ENCODE measurements around the gene RBKS. TPM values are rescaled to one million over a fixed set of nuclear protein-coding genes. Genes with fewer than 3 reads are reported as not detected.

The RBKS gene
- total and polyA plus RNA-seq, 2 of the 13 experiments (the other 11 are each of a cell fraction or from before 2014, with no cell fraction given), result 7.7 to 8.3 TPM

DNA sequence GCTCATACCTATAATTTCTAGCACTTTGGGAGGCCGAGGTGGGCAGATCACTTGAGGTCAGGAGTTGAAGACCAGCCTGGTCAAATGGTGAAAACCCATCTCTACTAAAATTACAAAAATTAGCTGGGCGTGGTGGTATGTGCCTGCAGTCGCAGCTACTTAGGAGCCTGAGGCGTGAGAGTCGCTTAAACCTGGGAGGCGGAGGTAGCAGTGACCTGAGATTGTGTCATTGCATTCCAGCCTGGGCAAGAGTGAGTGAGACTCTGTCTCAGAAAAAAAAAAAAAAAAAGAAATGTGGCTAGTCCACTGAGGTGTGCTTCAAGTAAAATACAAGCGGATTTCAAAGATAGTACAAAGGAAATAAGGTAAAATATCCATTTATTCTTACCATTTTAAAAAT, 46.2 kb downstream of the RBKS start (continued):
- no peak for TF ChIP-seq ZNF687 (CRISPR knock-in tag; IDR thresholded peaks at IDR 0.05)
- TF ChIP-seq ZNF382 (CRISPR knock-in tag; IDR thresholded peaks at IDR 0.05; ENCODE audit: borderline replicate concordance), result no peak
- no peak for TF ChIP-seq MZF1 (CRISPR knock-in tag; IDR thresholded peaks at IDR 0.05; ENCODE audit: borderline replicate concordance)
- TF ChIP-seq, protein P1, sequence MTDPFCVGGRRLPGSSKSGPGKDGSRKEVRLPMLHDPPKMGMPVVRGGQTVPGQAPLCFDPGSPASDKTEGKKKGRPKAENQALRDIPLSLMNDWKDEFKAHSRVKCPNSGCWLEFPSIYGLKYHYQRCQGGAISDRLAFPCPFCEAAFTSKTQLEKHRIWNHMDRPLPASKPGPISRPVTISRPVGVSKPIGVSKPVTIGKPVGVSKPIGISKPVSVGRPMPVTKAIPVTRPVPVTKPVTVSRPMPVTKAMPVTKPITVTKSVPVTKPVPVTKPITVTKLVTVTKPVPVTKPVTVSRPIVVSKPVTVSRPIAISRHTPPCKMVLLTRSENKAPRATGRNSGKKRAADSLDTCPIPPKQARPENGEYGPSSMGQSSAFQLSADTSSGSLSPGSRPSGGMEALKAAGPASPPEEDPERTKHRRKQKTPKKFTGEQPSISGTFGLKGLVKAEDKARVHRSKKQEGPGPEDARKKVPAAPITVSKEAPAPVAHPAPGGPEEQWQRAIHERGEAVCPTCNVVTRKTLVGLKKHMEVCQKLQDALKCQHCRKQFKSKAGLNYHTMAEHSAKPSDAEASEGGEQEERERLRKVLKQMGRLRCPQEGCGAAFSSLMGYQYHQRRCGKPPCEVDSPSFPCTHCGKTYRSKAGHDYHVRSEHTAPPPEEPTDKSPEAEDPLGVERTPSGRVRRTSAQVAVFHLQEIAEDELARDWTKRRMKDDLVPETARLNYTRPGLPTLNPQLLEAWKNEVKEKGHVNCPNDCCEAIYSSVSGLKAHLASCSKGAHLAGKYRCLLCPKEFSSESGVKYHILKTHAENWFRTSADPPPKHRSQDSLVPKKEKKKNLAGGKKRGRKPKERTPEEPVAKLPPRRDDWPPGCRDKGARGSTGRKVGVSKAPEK (CRISPR knock-in tag; IDR thresholded peaks at IDR 0.05; ENCODE audit: borderline replicate concordance), result no peak
- no peak for TF ChIP-seq ZNF616 (CRISPR knock-in tag; IDR thresholded peaks at IDR 0.05; ENCODE audit: low read depth)
- TF ChIP-seq RORA (CRISPR knock-in tag; IDR thresholded peaks at IDR 0.05), result no peak
- TF ChIP-seq DNMT1 (CRISPR knock-in tag; IDR thresholded peaks at IDR 0.05), result no peak
- no peak for TF ChIP-seq PCBP1 (IDR thresholded peaks at IDR 0.05; ENCODE audit: borderline replicate concordance, low read depth, low read length)

All from HepG2 (cell line).